Activated CD4-positive, alpha-beta T cell treated with anti-CD3 and anti-CD28 coated beads, Interleukin-2, amount 50 U/mL, for 4 hours (primary cell): Measurements from ENCODE around the gene CD200R1L.

Source experiments
- DNase-seq, 2 experiments: peaks; one replicate each; pipeline ENCODE4 v3.0.0-alpha.2; 2020

CD200R1L gene

GRCh38 chr3:112818289-112818688, 28.4 kb downstream of the CD200R1L start:
- DNase-seq, result no peak

GRCh38 chr3:112817797-112818196, 28.9 kb downstream of the CD200R1L start:
- DNase-seq, result no peak

- no peak for DNase-seq
Observed at GRCh38 chr3:112817271-112817670, 29.4 kb downstream of the CD200R1L start.

- no peak for DNase-seq
Observed at GRCh38 chr3:112815981-112816380, 30.7 kb downstream of the CD200R1L start.

GRCh38 chr3:112814266-112814665, 32.4 kb downstream of the CD200R1L start:
- no peak for DNase-seq

- no peak for DNase-seq
Observed at GRCh38 chr3:112813723-112814171, 32.9 kb downstream of the CD200R1L start.

- DNase-seq, result no peak
Observed at GRCh38 chr3:112813016-112813415, 33.6 kb downstream of the CD200R1L start.

GRCh38 chr3:112811917-112812660, 34.6 kb downstream of the CD200R1L start:
- no peak for DNase-seq

- DNase-seq, result no peak
Observed at GRCh38 chr3:112811131-112811884, 35.4 kb downstream of the CD200R1L start.

GRCh38 chr3:112810561-112810960, 36.1 kb downstream of the CD200R1L start:
- DNase-seq, result no peak

GRCh38 chr3:112808136-112808535, 38.5 kb downstream of the CD200R1L start:
- DNase-seq, result no peak

- no peak for DNase-seq
Observed at GRCh38 chr3:112807685-112808084, 39.0 kb downstream of the CD200R1L start.

- DNase-seq, result no peak
Observed at GRCh38 chr3:112806903-112807302, 39.8 kb downstream of the CD200R1L start.

- DNase-seq, result no peak
Observed at GRCh38 chr3:112805126-112805525, 41.5 kb downstream of the CD200R1L start.

- DNase-seq, result no peak
Observed at GRCh38 chr3:112804021-112804420, 42.6 kb downstream of the CD200R1L start.

GRCh38 chr3:112803467-112803866, 43.2 kb downstream of the CD200R1L start:
- no peak for DNase-seq

- no peak for DNase-seq
Observed at GRCh38 chr3:112802338-112802737, 44.3 kb downstream of the CD200R1L start.

- DNase-seq, result no peak
Observed at GRCh38 chr3:112799946-112800345, 46.7 kb downstream of the CD200R1L start.

GRCh38 chr3:112794622-112795172, 52.0 kb downstream of the CD200R1L start:
- DNase-seq, result no peak

- DNase-seq, result no peak
Observed at GRCh38 chr3:112793326-112794081, 53.2 kb downstream of the CD200R1L start.

GRCh38 chr3:112791736-112792135, 54.9 kb downstream of the CD200R1L start:
- no peak for DNase-seq

GRCh38 chr3:112789787-112790186, 56.9 kb downstream of the CD200R1L start:
- no peak for DNase-seq
